ENCODE results near the gene B4GALNT1. TPM values are rescaled to one million over a fixed set of nuclear protein-coding genes. Genes with fewer than 3 reads are reported as not detected.

B4GALNT1 gene
- total RNA-seq, 2 experiments from 2014 or later: 0.84 to 0.99 TPM

DNA sequence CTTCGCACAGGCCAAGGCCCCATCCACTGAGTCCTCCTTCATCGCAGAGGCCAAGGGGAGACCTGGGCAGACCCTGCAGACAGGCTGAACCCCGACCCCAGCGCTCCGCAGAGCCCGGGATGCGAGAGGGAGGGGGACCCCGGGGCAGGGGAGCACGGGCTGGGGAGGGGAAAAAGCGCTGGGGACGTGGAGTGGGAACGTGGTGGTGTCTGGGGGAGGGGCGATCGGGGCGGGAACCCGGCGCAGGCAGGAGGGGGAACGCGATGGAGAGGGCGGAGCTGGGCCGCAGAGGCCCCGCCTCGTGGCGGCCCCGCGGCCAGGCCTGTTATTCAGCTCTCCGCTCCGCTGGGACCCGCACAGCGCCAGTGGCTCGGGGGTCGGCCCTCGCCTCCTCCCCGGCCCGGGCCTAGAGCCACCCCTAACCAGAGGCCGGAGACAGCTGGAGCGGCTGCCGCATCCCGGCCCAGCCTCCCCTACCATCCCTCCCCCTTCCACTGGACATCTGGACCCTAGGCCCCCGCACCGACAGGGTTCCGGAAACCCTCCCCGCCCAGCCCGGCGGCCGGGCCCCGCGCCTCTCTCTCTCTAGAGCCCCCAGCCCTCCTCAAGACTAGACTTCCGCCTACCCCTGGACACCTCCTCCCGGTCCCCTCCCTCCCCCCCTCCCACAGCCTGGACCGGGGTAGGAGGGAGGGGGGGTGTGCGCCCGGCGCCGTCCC, 21.7 kb downstream of the B4GALNT1 start, which contains the start of gene ARHGEF25:
TSS of gene ARHGEF25 (plus strand) at position 328 of the 719 bp plus-strand sequence. CDS start 460 bp downstream, outside the sequence.
- POLR2A ChIA-PET: interaction anchor here (1.0 to 2.0 kb wide), 2 partner anchors 9 to 20 kb away, joined by 4 to 9 read pairs; partner anchors contain the start of gene PIP4K2C
- CTCF ChIA-PET: interaction anchor here (1.0 to 2.1 kb wide), 6 partner anchors 9 to 28 kb away, joined by 3 to 5 read pairs (median 4); no protein-coding TSS in a partner anchor
- ATAC-seq: peak; percentile 77
- H3K27me3 Mint-ChIP-seq (ENCODE audit: low read depth): peaks cover 42% of the 10 kb centered on the region
- H3K4me3 Mint-ChIP-seq: peak within 1 kb of the TSS; percentile 51
- H3K36me3 Mint-ChIP-seq (ENCODE audit: low read depth): no peaks in the 10 kb centered on the region
- no peak within 1 kb of the TSS for H3K27ac Mint-ChIP-seq
- H3K4me1 Mint-ChIP-seq (ENCODE audit: low read depth): peaks cover 10% of the 10 kb centered on the region
- DNase-seq: peak; percentile 45
- H3K9me3 Mint-ChIP-seq (ENCODE audit: insufficient read depth): no peaks in the 10 kb centered on the region

GRCh38 chr12:57610554-57611107, 22.4 kb downstream of the B4GALNT1 start:
- Mint-ChIP-seq H3K27me3 (ENCODE audit: low read depth) (peaks cover 37% of the 10 kb centered on the region), H3K27ac (no peak overlapping the region), H3K4me3 (peak overlapping the region; percentile 51), H3K36me3 (ENCODE audit: low read depth) (no peaks in the 10 kb centered on the region), H3K4me1 (ENCODE audit: low read depth) (peaks cover 13% of the 10 kb centered on the region), H3K9me3 (ENCODE audit: insufficient read depth) (no peaks in the 10 kb centered on the region)
- DNase-seq: no peak
- CTCF ChIA-PET: interaction anchor here (1.0 to 1.5 kb wide), 4 partner anchors 12 to 27 kb away, joined by 3 to 4 read pairs (median 4); no protein-coding TSS in a partner anchor
- POLR2A ChIA-PET: interaction anchor here (1.0 to 2.0 kb wide), 2 partner anchors 9 to 20 kb away, joined by 4 to 9 read pairs; partner anchors contain the start of gene PIP4K2C
- ATAC-seq: no peak

GRCh38 chr12:57609781-57610553, 23.0 kb downstream of the B4GALNT1 start:
- ChIA-PET POLR2A (interaction anchor here (1.0 kb wide), 1 partner anchor 10 kb away, joined by 4 read pairs; no protein-coding TSS in a partner anchor), CTCF (interaction anchor here (1.0 to 1.7 kb wide), 3 partner anchors 13 to 27 kb away, joined by 3 to 5 read pairs (median 4); no protein-coding TSS in a partner anchor)
- H3K27me3 Mint-ChIP-seq (ENCODE audit: low read depth): peaks cover 30% of the 10 kb centered on the region
- H3K27ac Mint-ChIP-seq: no peak overlapping the region
- H3K4me3 Mint-ChIP-seq: peak overlapping the region; percentile 51
- DNase-seq (no peak), ATAC-seq (no peak)
- no peaks in the 10 kb centered on the region for H3K36me3 Mint-ChIP-seq (ENCODE audit: low read depth)
- no peaks in the 10 kb centered on the region for H3K9me3 Mint-ChIP-seq (ENCODE audit: insufficient read depth)
- peaks cover 19% of the 10 kb centered on the region for H3K4me1 Mint-ChIP-seq (ENCODE audit: low read depth)

DNA sequence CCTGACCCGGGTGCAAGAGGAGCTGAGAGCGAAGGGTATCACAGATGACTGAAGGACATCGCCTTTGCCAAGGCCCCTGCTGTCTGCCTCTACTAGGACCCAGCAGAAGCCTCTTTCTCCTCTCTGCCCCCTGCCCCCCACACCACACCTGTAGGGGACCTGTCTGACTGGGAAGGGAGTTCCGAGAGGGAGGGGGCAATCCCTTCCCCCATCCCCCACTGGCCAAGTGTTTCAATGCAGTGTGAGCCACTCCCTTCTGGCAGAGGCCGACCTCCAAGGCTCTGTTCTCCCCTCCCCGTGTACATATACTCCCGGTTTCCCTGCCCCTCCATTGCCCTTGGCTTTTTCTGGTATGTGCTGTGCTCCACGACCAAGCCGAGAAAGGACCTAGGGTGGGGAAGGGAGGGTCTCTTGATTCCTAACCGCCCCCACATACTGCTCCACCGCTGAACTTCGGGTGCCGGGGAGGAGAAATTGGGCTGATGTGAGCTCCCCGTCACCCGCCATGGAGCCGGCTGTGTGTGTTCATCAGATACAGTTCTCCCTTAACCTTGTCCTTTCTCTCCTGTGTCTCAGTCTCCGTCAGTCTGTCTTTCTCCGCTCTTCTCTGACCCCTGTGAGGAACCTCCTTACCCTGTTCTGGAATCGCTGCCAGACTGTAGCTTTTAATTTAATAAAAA, 23.8 kb downstream of the B4GALNT1 start:
- ChIA-PET POLR2A (no interaction called here), CTCF (interaction anchor here (1.7 kb wide), 1 partner anchor 26 kb away, joined by 5 read pairs; no protein-coding TSS in a partner anchor)
- Mint-ChIP-seq H3K27ac (no peak overlapping the region), H3K4me1 (ENCODE audit: low read depth) (peaks cover 24% of the 10 kb centered on the region), H3K4me3 (no peak overlapping the region), H3K9me3 (ENCODE audit: insufficient read depth) (no peaks in the 10 kb centered on the region), H3K36me3 (ENCODE audit: low read depth) (no peaks in the 10 kb centered on the region), H3K27me3 (ENCODE audit: low read depth) (peaks cover 23% of the 10 kb centered on the region)
- DNase-seq: no peak
- ATAC-seq: no peak

GRCh38 chr12:57607958-57608663, 24.9 kb downstream of the B4GALNT1 start:
- H3K4me1 Mint-ChIP-seq (ENCODE audit: low read depth): peaks cover 31% of the 10 kb centered on the region
- ChIA-PET POLR2A (no interaction called here), CTCF (interaction anchor here (0.7 to 3.3 kb wide), 4 partner anchors 13 to 29 kb away, joined by 3 to 13 read pairs (median 4); no protein-coding TSS in a partner anchor)
- no peak overlapping the region for H3K4me3 Mint-ChIP-seq
- H3K9me3 Mint-ChIP-seq (ENCODE audit: insufficient read depth): no peaks in the 10 kb centered on the region
- H3K27me3 Mint-ChIP-seq (ENCODE audit: low read depth): peaks cover 16% of the 10 kb centered on the region
- no peaks in the 10 kb centered on the region for H3K36me3 Mint-ChIP-seq (ENCODE audit: low read depth)
- H3K27ac Mint-ChIP-seq: no peak overlapping the region
- no peak for DNase-seq
- no peak for ATAC-seq

GRCh38 chr12:57606821-57607220, 26.2 kb downstream of the B4GALNT1 start:
- H3K36me3 Mint-ChIP-seq (ENCODE audit: low read depth): peaks cover 9% of the 10 kb centered on the region
- DNase-seq (no peak), ATAC-seq (no peak)
- no peaks in the 10 kb centered on the region for H3K9me3 Mint-ChIP-seq (ENCODE audit: insufficient read depth)
- H3K4me1 Mint-ChIP-seq (ENCODE audit: low read depth): peaks cover 31% of the 10 kb centered on the region
- POLR2A ChIA-PET: no interaction called here
- H3K27ac Mint-ChIP-seq: no peak overlapping the region
- H3K27me3 Mint-ChIP-seq (ENCODE audit: low read depth): peaks cover 6% of the 10 kb centered on the region
- H3K4me3 Mint-ChIP-seq: no peak overlapping the region
- CTCF ChIA-PET: interaction anchor here (2.6 to 3.3 kb wide), 2 partner anchors 14 to 23 kb away, joined by 13 to 20 read pairs; no protein-coding TSS in a partner anchor

DNA sequence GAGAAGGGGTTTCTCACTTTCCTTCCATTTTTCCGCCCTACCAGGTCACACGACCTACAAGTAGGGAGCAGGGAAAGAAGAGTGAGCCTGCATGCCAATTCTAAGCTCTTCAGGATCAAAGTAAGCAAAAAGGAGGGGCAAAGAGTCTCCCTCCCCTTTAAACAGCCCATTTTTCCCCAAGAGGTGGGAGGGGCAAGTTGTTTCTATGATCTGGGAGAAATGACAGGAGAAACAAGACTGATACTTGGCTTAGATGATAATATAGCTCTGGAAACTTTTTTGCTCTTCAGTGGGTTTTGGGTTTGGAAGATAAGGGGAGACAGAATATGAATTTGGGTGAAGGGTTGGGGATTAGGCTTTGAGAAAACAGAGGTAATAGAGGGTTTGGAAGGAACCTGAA, 26.6 kb downstream of the B4GALNT1 start:
- H3K9me3 Mint-ChIP-seq (ENCODE audit: insufficient read depth): no peaks in the 10 kb centered on the region
- ATAC-seq (no peak), DNase-seq (no peak)
- POLR2A ChIA-PET: interaction anchor here (1.4 kb wide), 1 partner anchor 13 kb away, joined by 5 read pairs; no protein-coding TSS in a partner anchor
- peaks cover 5% of the 10 kb centered on the region for H3K27me3 Mint-ChIP-seq (ENCODE audit: low read depth)
- CTCF ChIA-PET: interaction anchor here (1.3 to 3.3 kb wide), 5 partner anchors 8 to 39 kb away, joined by 3 to 20 read pairs (median 5); no protein-coding TSS in a partner anchor
- no peak overlapping the region for H3K27ac Mint-ChIP-seq
- H3K4me3 Mint-ChIP-seq: no peak overlapping the region
- H3K36me3 Mint-ChIP-seq (ENCODE audit: low read depth): peaks cover 14% of the 10 kb centered on the region
- peaks cover 31% of the 10 kb centered on the region for H3K4me1 Mint-ChIP-seq (ENCODE audit: low read depth)

GRCh38 chr12:57605811-57606311, 27.1 kb downstream of the B4GALNT1 start:
- ATAC-seq (no peak), DNase-seq (no peak)
- Mint-ChIP-seq H3K4me3 (peak overlapping the region; percentile 76), H3K27me3 (ENCODE audit: low read depth) (peaks cover 5% of the 10 kb centered on the region), H3K36me3 (ENCODE audit: low read depth) (peaks cover 18% of the 10 kb centered on the region), H3K9me3 (ENCODE audit: insufficient read depth) (no peaks in the 10 kb centered on the region), H3K27ac (no peak overlapping the region), H3K4me1 (ENCODE audit: low read depth) (peaks cover 30% of the 10 kb centered on the region)
- ChIA-PET CTCF (interaction anchor here (1.3 to 3.3 kb wide), 6 partner anchors 8 to 40 kb away, joined by 3 to 20 read pairs (median 4); no protein-coding TSS in a partner anchor), POLR2A (interaction anchor here (0.8 to 1.4 kb wide), 4 partner anchors 9 to 15 kb away, joined by 3 to 5 read pairs (median 4); no protein-coding TSS in a partner anchor)

DNA sequence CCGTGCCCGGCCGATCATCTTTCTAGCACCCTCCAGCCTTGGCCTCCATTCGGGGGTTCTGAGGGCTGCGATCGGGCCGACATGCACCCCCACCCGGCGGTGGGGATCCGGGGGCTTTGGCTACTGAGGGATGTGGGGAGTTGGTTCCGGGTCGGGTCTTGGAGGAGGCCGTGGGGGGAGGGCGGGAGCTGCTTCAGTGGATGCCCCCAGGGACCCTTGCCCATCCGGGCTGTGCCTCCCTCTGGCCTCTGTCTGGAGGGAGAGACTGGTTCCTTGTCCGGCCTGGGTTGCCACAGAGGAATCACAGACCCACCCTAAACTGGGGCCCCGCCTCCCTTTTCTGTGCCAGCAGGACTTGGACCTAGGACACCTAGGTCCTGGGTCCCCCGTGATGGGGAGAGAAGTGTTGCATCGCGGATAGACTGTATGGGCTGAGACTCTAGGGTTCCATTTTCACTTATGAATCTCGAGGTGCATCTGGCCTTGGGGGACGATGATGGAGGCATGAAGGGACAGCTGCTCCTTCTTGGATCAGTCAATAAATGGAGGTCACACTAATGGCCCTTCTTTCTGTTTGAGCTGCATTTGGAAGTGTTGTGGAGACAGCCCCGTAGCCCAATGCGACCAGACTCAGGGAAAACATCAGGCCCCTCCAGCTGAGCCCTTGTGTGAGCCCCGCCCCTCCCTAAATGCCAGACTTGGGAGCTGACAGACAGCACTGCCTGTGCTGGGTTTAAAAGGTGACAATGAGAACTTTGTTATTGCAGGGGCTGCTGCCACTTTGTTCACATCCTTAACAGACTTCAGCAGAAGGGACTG, 27.8 kb downstream of the B4GALNT1 start:
- ATAC-seq: peak; percentile 52
- H3K27ac Mint-ChIP-seq: peak overlapping the region; percentile 71
- peaks cover 24% of the 10 kb centered on the region for H3K36me3 Mint-ChIP-seq (ENCODE audit: low read depth)
- no peaks in the 10 kb centered on the region for H3K9me3 Mint-ChIP-seq (ENCODE audit: insufficient read depth)
- H3K27me3 Mint-ChIP-seq (ENCODE audit: low read depth): peaks cover under 1% of the 10 kb centered on the region
- H3K4me1 Mint-ChIP-seq (ENCODE audit: low read depth): peaks cover 24% of the 10 kb centered on the region
- ChIA-PET CTCF (interaction anchor here (1.3 to 3.3 kb wide), 6 partner anchors 9 to 40 kb away, joined by 3 to 20 read pairs (median 4); no protein-coding TSS in a partner anchor), POLR2A (interaction anchor here (0.5 to 1.4 kb wide), 5 partner anchors 10 to 118 kb away, joined by 3 to 5 read pairs (median 3); no protein-coding TSS in a partner anchor)
- DNase-seq: no peak
- H3K4me3 Mint-ChIP-seq: peak overlapping the region; percentile 76
